Calu3 (cell line): ENCODE measurements around the gene LIPC. TPM values are rescaled to one million over a fixed set of nuclear protein-coding genes. Genes with fewer than 3 reads are reported as not detected.

Experiments used
- BruUV-seq: library from RNA; stranded (reverse); fragments of 400-500 nt; replicated peaks from 2 replicates; lab custom pipeline; 2021; lab: Mats Ljungman, UMichigan
- CTCF ChIA-PET: fragments of 300-600 bp; sonication (Branson Sonifier 250); formaldehyde crosslinking; loops from one replicate; lab custom pipeline; 2022; ENCODE audit warnings: antibody characterized with exemption; lab: Charles Lee
- DNase-seq: peaks from one replicate; pipeline ENCODE4 v3.0.0; 2022
- H3K27ac Mint-ChIP-seq: one replicate; pipeline ENCODE4 v1.8.0; 2022; ENCODE audit warnings: mixed read lengths; ENCODE audit not compliant: unreplicated experiment
- H3K27me3 Mint-ChIP-seq: one replicate; pipeline ENCODE4 v1.8.0; 2022; ENCODE audit warnings: mixed read lengths; ENCODE audit not compliant: unreplicated experiment
- H3K36me3 Mint-ChIP-seq: one replicate; pipeline ENCODE4 v1.8.0; 2022; ENCODE audit warnings: mild to moderate bottlenecking, moderate library complexity, mixed read lengths; ENCODE audit not compliant: insufficient read depth, unreplicated experiment
- H3K4me1 Mint-ChIP-seq: one replicate; pipeline ENCODE4 v1.8.0; 2022; ENCODE audit warnings: mild to moderate bottlenecking, low read depth, mixed read lengths; ENCODE audit not compliant: unreplicated experiment
- H3K4me3 Mint-ChIP-seq: one replicate; pipeline ENCODE4 v1.8.0; 2022; ENCODE audit warnings: mild to moderate bottlenecking, low read depth, moderate library complexity, mixed read lengths; ENCODE audit not compliant: unreplicated experiment
- H3K9me3 Mint-ChIP-seq: one replicate; pipeline ENCODE4 v1.8.0; 2022; ENCODE audit warnings: low read depth, mixed read lengths; ENCODE audit not compliant: unreplicated experiment
- intact Hi-C: fragments of 100-400 bp; cut with micrococcal nuclease; formaldehyde crosslinking; loops from one replicate; pipeline ENCODE4 v1.10.0; 2022; ENCODE audit not compliant: unreplicated experiment
- total RNA-seq: library from RNA; stranded (reverse); gene quantifications from 2 replicates; pipeline ENCODE4 v1.2.3, GENCODE V29; 2022
- TF ChIP-seq, protein P1 (sequence below): fragments of 200-600 bp; IDR thresholded peaks from one replicate; pipeline ENCODE4 v1.8.0; 2022; ENCODE audit warnings: antibody characterized with exemption; ENCODE audit not compliant: unreplicated experiment

Gene LIPC
- total RNA-seq, 1 experiment from 2014 or later, result not detected

DNA sequence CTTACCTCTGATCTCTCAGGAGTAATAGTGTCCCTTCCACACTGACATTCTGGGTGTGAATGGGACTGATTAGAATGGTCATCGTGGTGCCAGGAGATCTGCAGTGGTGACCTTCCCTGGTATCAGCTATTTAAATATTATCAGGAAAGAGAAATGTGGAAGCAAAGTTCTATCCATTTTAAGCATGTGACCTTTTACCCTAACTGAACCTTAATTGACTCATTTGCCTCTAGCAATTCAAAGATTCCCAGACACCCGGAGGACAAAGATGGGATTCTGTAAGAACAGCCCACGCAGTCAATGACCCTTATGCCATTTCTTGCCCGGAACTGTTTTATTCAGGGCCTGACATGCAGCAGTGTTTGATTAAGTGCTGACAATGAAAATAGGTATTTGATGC lies 10.3 kb downstream of the LIPC start:
- Mint-ChIP-seq H3K27ac (peak overlapping the region; percentile 76), H3K36me3 (peaks cover 34% of the 10 kb centered on the region), H3K4me3 (peak overlapping the region; percentile 30), H3K27me3 (no peaks in the 10 kb centered on the region), H3K9me3 (no peaks in the 10 kb centered on the region), H3K4me1 (peaks cover 68% of the 10 kb centered on the region)
- BruUV-seq, result no TSS peak
- DNase-seq, result no peak
- TF ChIP-seq, protein P1, sequence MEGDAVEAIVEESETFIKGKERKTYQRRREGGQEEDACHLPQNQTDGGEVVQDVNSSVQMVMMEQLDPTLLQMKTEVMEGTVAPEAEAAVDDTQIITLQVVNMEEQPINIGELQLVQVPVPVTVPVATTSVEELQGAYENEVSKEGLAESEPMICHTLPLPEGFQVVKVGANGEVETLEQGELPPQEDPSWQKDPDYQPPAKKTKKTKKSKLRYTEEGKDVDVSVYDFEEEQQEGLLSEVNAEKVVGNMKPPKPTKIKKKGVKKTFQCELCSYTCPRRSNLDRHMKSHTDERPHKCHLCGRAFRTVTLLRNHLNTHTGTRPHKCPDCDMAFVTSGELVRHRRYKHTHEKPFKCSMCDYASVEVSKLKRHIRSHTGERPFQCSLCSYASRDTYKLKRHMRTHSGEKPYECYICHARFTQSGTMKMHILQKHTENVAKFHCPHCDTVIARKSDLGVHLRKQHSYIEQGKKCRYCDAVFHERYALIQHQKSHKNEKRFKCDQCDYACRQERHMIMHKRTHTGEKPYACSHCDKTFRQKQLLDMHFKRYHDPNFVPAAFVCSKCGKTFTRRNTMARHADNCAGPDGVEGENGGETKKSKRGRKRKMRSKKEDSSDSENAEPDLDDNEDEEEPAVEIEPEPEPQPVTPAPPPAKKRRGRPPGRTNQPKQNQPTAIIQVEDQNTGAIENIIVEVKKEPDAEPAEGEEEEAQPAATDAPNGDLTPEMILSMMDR, result no peak
- CTCF ChIA-PET, result interaction anchor here (1.0 to 2.6 kb wide), 3 partner anchors 25 to 172 kb away, joined by 7 to 12 read pairs (median 8); no protein-coding TSS in a partner anchor
- intact Hi-C loops, result loop anchor here (10.0 kb wide), 1 partner anchor 423 kb away; no protein-coding TSS in a partner anchor

DNA sequence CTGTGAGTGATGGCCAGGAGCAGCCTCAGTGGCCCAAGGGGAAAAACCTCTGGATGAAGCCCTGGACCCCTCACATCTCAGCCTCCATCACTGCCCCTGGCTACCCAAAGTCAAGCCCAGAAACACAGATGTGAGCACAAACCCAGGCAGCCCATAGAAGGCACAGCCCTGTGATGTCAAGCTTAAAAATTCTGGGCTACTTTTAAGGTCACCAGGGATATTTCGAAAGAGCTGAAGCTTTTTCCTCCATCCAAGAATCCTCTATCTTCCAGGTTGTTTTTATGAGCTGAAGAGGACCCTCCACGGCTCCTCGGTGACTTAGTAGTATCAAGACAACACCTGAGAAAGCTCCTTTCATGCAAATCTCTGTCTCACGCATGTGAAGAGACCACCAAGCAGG lies 11.5 kb downstream of the LIPC start:
- H3K36me3 Mint-ChIP-seq, result peaks cover 30% of the 10 kb centered on the region
- peaks cover 68% of the 10 kb centered on the region for H3K4me1 Mint-ChIP-seq
- intact Hi-C loops, result loop anchor here (10.0 kb wide), 1 partner anchor 421 kb away; no protein-coding TSS in a partner anchor
- CTCF ChIA-PET, result no interaction called here
- H3K4me3 Mint-ChIP-seq, result no peak overlapping the region
- peak overlapping the region; percentile 1 for H3K27ac Mint-ChIP-seq
- BruUV-seq, result no TSS peak
- no peak for DNase-seq
- TF ChIP-seq, protein P1, result no peak
- H3K9me3 Mint-ChIP-seq, result no peaks in the 10 kb centered on the region
- no peaks in the 10 kb centered on the region for H3K27me3 Mint-ChIP-seq

DNA sequence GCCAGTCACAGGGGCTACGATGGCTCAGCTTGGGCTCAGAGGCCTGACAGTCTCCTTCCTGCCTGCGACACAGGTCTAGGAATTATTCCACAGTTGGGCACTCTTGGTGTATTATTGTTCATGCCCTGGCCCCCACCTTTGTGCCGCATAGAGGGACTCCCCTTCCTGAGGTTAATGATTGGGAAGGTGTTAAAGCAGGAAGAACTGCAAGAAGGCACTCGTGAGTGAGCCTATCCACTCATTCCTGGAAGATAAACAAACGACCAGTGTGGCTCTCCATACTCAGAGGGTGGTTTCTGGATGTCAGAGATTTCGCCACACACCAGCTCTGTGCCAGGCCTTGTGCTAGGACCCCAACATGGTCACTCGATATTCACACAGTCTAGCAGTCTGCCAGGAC lies 12.3 kb downstream of the LIPC start:
- H3K9me3 Mint-ChIP-seq, result no peaks in the 10 kb centered on the region
- H3K27ac Mint-ChIP-seq, result peak overlapping the region; percentile 1
- H3K4me1 Mint-ChIP-seq, result peaks cover 65% of the 10 kb centered on the region
- no peak for DNase-seq
- peaks cover 29% of the 10 kb centered on the region for H3K36me3 Mint-ChIP-seq
- CTCF ChIA-PET, result no interaction called here
- H3K4me3 Mint-ChIP-seq, result no peak overlapping the region
- TF ChIP-seq, protein P1, result no peak
- intact Hi-C loops, result loop anchor here (10.0 kb wide), 1 partner anchor 421 kb away; no protein-coding TSS in a partner anchor
- H3K27me3 Mint-ChIP-seq, result no peaks in the 10 kb centered on the region
- no TSS peak for BruUV-seq

DNA sequence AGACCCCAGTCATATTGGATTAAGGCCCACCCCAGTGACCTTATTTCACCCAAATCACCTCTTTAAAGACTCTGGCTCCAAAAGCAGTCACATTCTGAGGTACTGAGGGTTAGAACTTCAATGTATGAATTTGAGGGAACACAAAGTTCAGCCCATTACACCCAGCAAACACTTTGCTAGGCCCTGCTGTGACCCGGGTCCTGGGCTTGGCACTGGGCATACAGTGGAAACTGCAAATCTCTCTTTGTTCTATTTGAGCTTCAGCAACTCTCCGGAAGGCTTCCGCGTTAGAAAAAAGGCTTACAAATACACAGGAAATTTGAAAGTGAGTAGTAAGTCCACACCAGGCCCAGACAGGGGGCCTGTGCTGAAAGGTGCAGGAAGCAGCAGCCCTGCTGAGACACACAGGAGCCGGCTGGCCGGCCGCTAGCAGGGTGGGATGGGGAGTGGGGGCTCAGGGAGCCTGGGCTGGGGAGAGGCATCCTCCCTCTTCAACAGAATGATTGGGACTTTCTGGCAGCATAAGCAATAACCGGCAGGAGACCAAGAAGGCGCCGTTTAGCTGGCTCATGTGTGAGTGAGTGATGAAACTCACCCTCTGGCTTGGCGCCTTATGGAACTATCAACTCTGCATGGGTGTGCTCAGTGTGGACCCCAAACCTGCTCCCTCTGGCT lies 13.0 kb downstream of the LIPC start:
- CTCF ChIA-PET, result no interaction called here
- Mint-ChIP-seq H3K27me3 (no peaks in the 10 kb centered on the region), H3K9me3 (no peaks in the 10 kb centered on the region), H3K27ac (peak overlapping the region; percentile 1), H3K4me3 (no peak overlapping the region), H3K4me1 (peaks cover 62% of the 10 kb centered on the region), H3K36me3 (peaks cover 25% of the 10 kb centered on the region)
- intact Hi-C loops, result loop anchor here (10.0 kb wide), 1 partner anchor 420 kb away; no protein-coding TSS in a partner anchor
- no peak for DNase-seq
- TF ChIP-seq, protein P1, result no peak
- no TSS peak for BruUV-seq
